Caki2 (cell line): ENCODE data around the gene CAPZB. TPM values are rescaled to one million over a fixed set of nuclear protein-coding genes. Genes with fewer than 3 reads are reported as not detected.

Experiments
- DNase-seq: peaks from one replicate; pipeline ENCODE4 v3.0.0-alpha.2; 2015; ENCODE audit warnings: low read depth
- in situ Hi-C: cut with HindIII; loops from 2 replicates; pipeline ENCODE4 v1.10.0; 2016; ENCODE audit warnings: low sequenced_read_pairs, low pct_unique_long_range_greater_than_20kb, mixed read lengths
- total RNA-seq: library from RNA; depleted of rRNA; stranded (reverse); fragments of >200 nt; shearing (Covaris generic); gene quantifications from 2 replicates; pipeline ENCODE4 v1.2.3, GENCODE V29; 2014; ENCODE audit warnings: low replicate concordance; rRNA removed

The CAPZB gene
- total RNA-seq, 1 experiment from 2014 or later: 321 TPM

DNA sequence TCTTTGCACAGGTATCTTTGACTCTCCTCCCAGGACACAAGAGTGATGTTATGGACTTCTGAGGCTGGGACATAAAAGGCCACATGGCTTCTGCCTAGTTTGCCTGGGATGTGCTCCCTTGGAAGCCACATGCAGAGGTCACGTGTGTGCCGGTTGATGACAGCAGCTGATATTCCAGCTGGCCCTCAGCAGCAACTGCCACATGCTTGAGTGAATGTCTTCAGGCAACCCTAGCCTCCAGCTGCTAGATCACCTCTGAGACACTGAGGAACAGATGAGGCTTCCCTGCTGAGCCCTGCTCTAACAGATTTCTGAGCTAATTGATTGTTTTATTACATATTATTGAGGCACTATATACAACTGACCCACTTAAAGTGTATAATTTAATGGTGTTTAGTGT lies 185.1 kb downstream of the CAPZB start:
- DNase-seq: no peak
- in situ Hi-C loops: no loop called here

DNA sequence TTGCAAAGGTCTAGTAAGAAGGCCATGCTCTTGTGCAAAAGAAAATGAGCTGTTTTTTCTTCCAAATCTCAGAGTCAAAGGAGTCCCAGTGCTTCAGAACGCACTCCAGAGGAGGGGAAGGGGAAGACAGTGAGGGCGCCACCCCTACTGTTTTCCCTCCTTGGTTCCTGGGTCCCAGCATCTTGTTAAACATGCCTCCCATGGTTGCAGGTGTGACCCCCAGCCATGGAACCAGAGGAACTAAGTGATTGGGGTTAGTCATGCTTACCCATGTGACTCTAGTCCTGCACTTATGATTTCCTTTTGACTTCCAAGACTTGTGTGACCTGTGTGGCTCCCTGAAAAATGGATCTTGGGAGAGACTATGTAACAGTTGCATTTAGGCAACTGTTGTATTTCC lies 190.7 kb downstream of the CAPZB start:
- DNase-seq: no peak
- in situ Hi-C loops: no loop called here

DNA sequence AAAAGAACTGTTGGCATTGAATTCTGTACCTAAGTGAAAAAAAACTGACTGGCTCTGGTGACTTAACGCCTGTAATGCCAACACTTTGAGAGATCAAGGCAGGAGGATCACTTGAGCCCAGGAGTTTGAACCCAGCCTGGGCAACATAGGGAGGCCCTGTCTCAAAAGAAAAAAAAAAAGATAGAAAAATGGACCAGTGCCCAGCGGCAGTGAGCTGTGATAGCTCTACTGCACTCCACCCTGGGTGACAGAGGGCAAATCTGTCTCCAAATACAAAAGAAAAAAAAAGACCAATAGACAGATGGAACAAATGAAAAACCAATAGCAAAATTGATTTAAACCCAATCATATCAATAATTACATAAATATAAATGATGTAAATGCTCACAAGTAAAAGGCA lies 196.1 kb downstream of the CAPZB start:
- DNase-seq: no peak
- in situ Hi-C loops: no loop called here

Other genes starting within 250 kb of the CAPZB start
- 34.8 and 36.4 TPM in 2 replicates for gene EMC1, start 234.0 kb downstream of the CAPZB start, total RNA-seq
- gene MRTO4, start 233.7 kb downstream of the CAPZB start, total RNA-seq: 50.5 and 66.0 TPM in 2 replicates
- not detected in 2 replicates for gene AKR7A3, start 196.8 kb downstream of the CAPZB start, total RNA-seq
- gene AKR7A2, start 173.4 kb downstream of the CAPZB start, total RNA-seq: 112 and 125 TPM in 2 replicates
- gene SLC66A1, start 173.2 kb downstream of the CAPZB start, total RNA-seq: 23.5 and 35.2 TPM in 2 replicates
- 135 and 160 TPM in 2 replicates for gene NBL1, start 158.8 kb upstream of the CAPZB start, total RNA-seq
- gene HTR6, start 179.3 kb upstream of the CAPZB start, total RNA-seq: not detected in 2 replicates